ENCODE data around the gene ADAMTSL3.
A peak's percentile ranks its signal among the peaks of the same experiment; 100 is the strongest.
"Not testable (repeated sequence)": the region's sequence is repeated elsewhere in the genome, so short reads cannot be mapped to it uniquely, and the experiment has no call there.

ADAMTSL3 gene

GRCh38 chr15:83929619-83930018 is 275.7 kb downstream of the ADAMTSL3 start:
- DNase-seq, result no peak

- no peak for DNase-seq
Observed at GRCh38 chr15:83930392-83931212, 276.7 kb downstream of the ADAMTSL3 start.

GRCh38 chr15:83935774-83936173 is 281.9 kb downstream of the ADAMTSL3 start:
- DNase-seq, result no peak

- no peak for DNase-seq
Observed at GRCh38 chr15:83940136-83940535, 286.2 kb downstream of the ADAMTSL3 start.

GRCh38 chr15:83943043-83943442 is 289.1 kb downstream of the ADAMTSL3 start:
- DNase-seq, result no peak

GRCh38 chr15:83943849-83944404 is 290.0 kb downstream of the ADAMTSL3 start:
- no peak for DNase-seq

GRCh38 chr15:83947156-83947555 is 293.2 kb downstream of the ADAMTSL3 start:
- DNase-seq, result no peak

GRCh38 chr15:83954506-83954905 is 300.6 kb downstream of the ADAMTSL3 start:
- DNase-seq, result no peak

GRCh38 chr15:83955806-83956265 is 301.9 kb downstream of the ADAMTSL3 start:
- DNase-seq, result peak; percentile 22

GRCh38 chr15:83956887-83957286 is 303.0 kb downstream of the ADAMTSL3 start:
- DNase-seq, result no peak

- no peak for DNase-seq
Observed at GRCh38 chr15:83959477-83959876, 305.6 kb downstream of the ADAMTSL3 start.

- DNase-seq, result no peak
Observed at GRCh38 chr15:83960192-83960829, 306.4 kb downstream of the ADAMTSL3 start.

GRCh38 chr15:83961311-83961710 is 307.4 kb downstream of the ADAMTSL3 start:
- no peak for DNase-seq

GRCh38 chr15:83964967-83965366 is 311.0 kb downstream of the ADAMTSL3 start:
- not testable (repeated sequence) for DNase-seq

GRCh38 chr15:83970295-83970890 is 316.5 kb downstream of the ADAMTSL3 start:
- no peak for DNase-seq

- DNase-seq, result no peak
Observed at GRCh38 chr15:83971992-83972391, 318.1 kb downstream of the ADAMTSL3 start.

- no peak for DNase-seq
Observed at GRCh38 chr15:83973816-83974215, 319.9 kb downstream of the ADAMTSL3 start.

- DNase-seq, result no peak
Observed at GRCh38 chr15:83977992-83978391, 324.1 kb downstream of the ADAMTSL3 start.

GRCh38 chr15:83978588-83978987 is 324.7 kb downstream of the ADAMTSL3 start:
- DNase-seq, result no peak

- no peak for DNase-seq
Observed at GRCh38 chr15:83980637-83981036, 326.7 kb downstream of the ADAMTSL3 start.

- no peak for DNase-seq
Observed at GRCh38 chr15:83982748-83983147, 328.8 kb downstream of the ADAMTSL3 start.

- no peak for DNase-seq
Observed at GRCh38 chr15:83983634-83984458, 329.9 kb downstream of the ADAMTSL3 start.

GRCh38 chr15:83984601-83985000 is 330.7 kb downstream of the ADAMTSL3 start:
- no peak for DNase-seq

Data from CD4-positive, alpha-beta T cell treated with Interleukin-15 for 1 hour (primary cell).